OCI-LY3 (cell line): Measurements from ENCODE around the gene LAMA1.

Experiments
- EZH2phosphoT487 ChIP-seq: fragments of 200-600 bp; shearing (Covaris generic); IDR thresholded peaks from 2 replicates; pipeline ENCODE4 v1.6.1; 2018; ENCODE audit warnings: antibody characterized with exemption, mixed run types, low read depth
- TF ChIP-seq, protein P1 (sequence below): fragments of 200-600, 300-600 bp; sonication (generic); IDR thresholded peaks from 2 replicates; pipeline ENCODE4 v1.5.1; 2014; ENCODE audit warnings: antibody characterized with exemption, low read length, low read depth

DNA sequence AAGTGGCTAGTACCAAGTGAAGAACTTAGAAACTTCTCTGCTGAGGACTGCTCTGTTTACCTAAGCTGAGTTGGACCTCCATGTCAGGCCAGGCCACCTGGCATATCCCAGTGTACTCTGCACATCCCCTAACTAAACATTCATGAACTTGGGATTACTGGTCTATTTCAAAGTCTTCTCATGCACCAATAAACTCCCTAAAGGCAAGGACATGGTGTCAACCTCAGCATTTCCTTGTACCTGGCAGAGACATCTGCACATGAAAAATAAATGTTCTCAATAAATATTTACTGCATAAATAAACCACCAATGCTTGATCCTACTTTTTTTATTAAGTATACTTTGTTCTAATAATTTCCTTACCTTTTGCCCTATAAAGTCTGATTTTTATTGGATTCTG lies 124.8 kb downstream of the LAMA1 start:
- TF ChIP-seq, protein P1, sequence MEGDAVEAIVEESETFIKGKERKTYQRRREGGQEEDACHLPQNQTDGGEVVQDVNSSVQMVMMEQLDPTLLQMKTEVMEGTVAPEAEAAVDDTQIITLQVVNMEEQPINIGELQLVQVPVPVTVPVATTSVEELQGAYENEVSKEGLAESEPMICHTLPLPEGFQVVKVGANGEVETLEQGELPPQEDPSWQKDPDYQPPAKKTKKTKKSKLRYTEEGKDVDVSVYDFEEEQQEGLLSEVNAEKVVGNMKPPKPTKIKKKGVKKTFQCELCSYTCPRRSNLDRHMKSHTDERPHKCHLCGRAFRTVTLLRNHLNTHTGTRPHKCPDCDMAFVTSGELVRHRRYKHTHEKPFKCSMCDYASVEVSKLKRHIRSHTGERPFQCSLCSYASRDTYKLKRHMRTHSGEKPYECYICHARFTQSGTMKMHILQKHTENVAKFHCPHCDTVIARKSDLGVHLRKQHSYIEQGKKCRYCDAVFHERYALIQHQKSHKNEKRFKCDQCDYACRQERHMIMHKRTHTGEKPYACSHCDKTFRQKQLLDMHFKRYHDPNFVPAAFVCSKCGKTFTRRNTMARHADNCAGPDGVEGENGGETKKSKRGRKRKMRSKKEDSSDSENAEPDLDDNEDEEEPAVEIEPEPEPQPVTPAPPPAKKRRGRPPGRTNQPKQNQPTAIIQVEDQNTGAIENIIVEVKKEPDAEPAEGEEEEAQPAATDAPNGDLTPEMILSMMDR = no peak
- no peak for TF ChIP-seq EZH2phosphoT487
